GM21737 (cell line): ENCODE data around the gene RPA3.
A peak's percentile ranks its signal among the peaks of the same experiment; 100 is the strongest.

Experiments
- ATAC-seq: cut with Tn5 transposase; IDR thresholded peaks from one replicate; pipeline ENCODE4 v1.9.1; 2021; ENCODE audit warnings: mild to moderate bottlenecking, moderate library complexity; ENCODE audit not compliant: unreplicated experiment

The RPA3 gene

DNA sequence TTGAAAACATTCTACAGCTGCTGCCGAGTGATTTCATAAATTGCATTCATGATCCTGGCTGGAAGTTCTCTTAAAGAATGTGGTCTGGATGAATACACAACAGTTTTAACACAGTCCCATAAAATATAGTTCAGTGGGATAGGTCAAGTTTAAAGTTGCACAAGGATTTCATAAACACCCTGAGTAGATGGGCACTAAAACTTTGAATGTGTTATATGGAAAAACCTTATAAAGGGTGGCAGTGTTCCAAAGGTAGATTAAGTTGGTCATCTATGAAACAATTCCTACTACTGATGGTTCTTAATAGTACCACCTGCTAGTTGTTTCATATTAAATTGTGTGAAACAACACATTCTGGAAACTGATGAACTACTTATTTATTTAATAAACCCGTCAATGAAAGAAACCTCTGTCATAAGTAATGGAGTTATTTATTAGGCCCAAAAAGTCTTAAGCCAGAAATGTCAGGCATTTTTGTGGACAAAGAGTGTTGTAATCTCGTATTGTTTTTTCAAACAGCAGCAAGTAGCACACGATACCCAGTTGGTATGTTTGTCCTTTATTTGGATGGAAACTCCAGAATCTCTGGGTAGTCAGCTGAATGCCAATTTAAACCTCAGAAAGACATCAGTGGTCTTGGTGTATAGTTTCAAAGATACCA is 14.3 kb upstream of the RPA3 start:
- no peak for ATAC-seq

DNA sequence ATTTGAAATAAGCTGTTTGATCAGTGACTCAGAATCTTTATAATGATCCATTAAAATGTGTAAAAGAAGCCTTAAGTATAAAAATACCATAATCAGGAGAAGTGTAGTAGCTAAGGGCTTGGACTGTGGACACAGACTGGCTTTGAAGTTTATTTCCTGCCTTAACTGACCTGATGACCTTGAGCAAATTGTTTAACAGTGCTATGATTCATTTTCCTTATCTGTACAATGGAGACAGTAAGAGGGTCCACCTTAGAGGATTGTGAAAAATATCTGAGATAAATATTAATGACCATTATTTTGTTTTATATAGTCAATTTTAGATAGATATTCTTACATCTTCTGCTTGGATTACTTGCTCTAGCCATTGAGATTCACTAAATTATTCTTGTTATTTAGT is 13.3 kb upstream of the RPA3 start:
- ATAC-seq = no peak

DNA sequence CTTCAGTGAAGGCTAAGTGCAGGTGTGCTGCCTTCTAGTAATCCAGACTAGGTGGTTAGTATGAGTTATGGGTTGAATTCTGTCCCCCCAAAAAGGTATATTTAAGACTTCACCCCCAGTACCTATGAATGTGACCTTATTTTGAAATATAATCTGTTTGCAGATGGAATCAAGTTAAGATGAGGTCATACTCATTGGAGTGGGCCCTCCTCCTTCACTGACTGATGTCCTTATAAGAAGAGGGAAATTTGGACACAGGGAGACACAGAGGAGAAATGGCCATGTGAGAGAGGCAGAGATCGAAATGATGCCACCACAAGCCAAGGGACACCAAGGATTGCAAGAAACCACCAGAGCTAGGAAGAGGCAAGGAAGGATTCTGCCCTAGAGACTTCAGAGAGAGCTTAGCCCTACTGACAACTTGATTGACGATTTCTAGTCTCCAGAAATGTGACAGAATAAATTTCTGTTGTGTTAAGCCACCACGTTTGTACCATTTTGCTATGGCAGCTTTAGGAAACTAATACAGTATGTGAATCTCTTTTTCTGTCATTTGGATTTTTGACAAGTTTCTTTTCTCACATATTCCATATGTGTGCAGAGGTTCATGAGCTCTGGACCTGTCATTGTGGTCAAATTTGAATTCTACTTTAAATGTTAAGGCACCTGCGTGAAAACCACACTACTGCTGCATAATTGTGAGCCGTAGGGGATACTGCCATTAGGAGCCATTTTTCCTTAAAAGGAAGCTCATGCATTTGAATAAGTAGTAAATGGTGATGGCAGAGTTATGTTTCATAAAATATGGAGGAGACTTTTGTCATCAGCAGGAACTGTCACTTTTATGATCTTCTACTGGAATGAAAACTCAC is 2.6 kb upstream of the RPA3 start:
- ATAC-seq = no peak

DNA sequence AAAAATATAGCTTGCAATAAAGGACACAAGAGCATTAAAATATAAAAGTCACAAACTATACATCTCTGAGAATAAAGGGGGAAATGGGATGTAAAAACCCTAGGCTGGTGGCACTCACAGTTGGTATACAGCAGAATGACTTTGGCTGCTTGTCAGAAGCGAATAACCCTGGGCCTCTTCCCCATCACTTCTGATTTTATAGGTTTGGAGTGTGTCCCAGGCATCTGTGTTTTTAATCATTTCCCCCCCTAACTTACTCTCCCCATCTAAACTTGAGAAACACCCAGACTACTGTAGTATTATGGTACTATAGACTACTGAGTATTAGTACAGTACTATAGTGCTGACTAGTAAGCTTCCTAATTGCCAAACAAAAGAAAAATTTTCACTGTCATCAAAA is 1.8 kb upstream of the RPA3 start:
- ATAC-seq = no peak

DNA sequence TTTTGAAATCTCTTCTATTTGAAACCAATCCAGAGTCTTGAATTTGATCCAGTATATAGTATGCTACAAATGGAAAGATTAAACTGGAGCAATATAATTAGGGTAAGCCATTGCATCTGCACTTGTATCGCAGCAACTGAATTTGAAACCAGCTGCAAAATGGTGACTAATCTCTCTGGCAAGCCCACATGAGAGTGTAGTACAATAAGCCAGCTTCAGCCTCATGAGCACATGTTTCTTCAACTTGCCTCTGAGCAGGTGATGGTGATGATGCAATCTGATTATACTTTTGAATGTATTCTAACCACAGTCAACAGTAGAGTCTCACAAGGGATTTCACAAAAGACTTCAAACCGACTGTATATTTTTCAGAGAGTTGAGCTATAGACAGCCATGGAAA is 829 bp upstream of the RPA3 start:
- ATAC-seq = peak; percentile 93

DNA sequence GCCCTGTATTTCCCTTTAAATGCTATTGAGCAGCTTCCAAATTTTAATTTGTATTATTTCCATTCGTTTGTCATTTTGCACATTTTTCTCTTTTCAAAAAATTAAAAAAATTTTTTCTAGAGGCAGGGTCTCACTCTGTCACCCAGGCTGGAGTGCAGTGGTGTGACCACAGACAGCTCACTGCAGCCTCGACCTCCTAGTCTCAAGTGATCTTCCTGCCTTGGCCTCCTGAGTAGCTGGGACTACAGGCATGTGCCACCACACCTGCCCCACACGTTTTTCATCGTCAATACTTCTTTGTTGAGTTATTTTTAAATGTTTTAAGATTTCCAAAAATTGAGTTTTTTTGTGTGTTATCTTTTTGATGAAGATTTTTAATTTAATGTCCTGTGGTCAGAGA is 4.7 kb downstream of the RPA3 start:
- ATAC-seq = no peak

DNA sequence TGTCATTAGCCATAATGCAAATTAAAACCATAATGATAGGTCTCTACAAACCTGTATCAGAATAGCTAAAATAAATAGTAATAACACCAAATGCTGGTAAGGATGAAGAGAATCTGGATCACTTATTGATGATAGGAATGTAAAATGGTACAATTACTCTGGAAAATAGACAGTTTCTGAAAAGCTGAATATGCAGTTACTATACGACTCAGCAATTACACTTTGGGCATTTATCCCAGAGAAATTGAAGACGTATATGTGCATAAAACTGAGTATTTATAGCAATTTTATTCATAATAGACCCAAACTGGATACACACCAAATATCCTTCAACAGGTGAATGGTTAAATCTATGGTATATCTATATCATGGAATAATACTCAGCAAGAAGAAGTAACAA is 7.9 kb downstream of the RPA3 start:
- no peak for ATAC-seq

DNA sequence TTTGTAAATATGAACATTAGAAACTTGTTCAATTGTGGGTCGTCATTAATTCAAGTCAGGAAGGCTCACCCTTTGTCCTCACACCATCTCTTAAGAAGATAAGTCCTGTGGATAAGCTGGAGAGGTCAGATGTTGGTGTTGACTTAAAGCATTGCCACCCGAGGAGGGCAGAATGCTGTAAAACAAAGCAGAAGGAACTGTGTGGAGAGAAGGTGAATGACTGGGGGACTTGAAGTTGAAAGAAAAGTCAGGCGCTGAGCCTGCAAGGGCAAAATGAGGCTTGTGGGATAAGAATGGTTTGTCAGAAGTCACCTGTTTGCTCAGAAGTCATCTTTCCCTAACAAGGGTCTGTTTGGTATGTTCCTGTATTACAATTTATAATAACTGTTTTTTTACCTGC is 9.1 kb downstream of the RPA3 start:
- no peak for ATAC-seq

DNA sequence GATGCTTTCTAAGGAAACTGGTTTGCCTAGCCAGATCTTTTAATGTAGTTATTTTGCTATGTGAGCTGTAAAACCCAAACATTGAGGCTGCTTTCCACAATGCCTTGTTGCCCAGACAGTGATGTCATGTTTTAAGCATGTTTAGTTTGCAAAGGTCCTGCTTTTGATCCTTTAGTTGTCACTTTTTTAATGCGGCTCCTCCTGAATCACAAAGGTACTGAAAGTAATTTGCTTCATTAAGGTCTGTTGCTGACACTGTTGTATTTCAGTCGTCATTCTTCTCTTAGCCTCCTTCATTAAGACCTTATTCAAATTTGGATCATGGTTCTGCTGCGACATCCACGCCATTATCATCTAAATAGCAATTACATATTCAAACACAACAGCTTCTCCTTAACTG is 10.6 kb downstream of the RPA3 start:
- no peak for ATAC-seq

DNA sequence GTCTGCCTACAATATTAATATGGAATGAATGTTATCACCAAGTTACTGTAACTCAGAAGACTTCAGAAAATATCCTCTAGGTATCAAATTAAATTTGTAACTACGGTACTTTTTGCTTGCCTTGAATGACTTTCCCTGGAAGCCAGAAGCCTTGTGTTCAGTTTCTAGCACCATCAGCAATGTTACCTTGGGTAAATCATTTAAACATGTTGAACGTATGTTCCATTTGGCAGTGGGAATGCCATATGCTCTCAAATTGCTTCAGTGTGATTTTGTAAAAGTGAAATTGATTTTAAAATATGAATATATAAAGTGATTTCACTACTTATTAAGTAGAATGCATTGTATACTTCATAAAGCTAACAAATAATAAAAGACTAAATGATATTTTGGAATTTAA is 11.2 kb downstream of the RPA3 start:
- ATAC-seq = no peak

DNA sequence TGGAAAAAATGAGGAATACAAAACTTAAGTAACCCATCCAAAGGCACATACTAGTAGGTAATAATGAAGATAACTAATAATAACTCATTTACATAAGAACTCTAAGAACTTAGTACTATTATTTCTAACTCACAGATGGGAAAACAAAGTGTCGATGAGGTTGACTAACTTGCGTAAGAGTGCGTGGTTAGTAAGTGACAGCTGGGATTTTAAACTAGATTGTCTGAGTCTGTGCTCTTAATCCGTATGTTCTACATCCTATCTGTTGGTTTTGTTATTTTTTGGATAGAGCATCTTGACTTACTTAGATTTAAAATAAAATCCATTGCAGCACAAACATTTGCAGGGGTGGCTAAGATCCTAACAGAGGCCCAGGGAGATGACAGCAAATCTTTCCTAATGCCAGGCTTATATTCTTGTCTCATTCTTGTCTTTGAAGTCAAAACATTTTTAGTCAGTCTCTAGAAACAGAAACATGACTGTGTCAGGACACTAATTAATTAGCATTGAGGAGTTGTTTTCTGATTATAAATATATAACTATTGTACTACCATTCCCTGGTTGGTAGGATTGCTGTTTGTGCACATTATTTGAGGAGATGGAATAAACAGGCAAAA is 11.7 kb downstream of the RPA3 start:
- ATAC-seq = no peak

DNA sequence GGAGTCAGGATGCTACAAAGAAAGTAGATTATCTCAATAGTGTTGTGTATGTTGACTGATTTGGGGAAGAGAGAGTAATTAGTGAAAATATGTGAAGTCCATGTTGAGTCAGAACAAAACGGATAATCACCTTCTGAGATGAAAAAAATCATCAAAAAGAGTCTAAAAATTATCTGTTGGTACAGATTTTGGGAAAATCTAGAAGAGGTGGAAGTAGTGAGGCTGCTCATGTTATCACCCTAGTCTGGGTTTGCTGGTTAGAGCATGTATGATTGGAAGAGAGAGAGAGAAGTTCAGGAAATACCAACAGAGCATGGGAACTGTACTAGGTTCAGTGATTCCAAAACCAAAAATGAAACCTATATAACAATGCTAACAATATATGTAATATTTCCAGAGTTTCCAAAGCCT is 12.3 kb downstream of the RPA3 start:
- ATAC-seq = peak; percentile 65

DNA sequence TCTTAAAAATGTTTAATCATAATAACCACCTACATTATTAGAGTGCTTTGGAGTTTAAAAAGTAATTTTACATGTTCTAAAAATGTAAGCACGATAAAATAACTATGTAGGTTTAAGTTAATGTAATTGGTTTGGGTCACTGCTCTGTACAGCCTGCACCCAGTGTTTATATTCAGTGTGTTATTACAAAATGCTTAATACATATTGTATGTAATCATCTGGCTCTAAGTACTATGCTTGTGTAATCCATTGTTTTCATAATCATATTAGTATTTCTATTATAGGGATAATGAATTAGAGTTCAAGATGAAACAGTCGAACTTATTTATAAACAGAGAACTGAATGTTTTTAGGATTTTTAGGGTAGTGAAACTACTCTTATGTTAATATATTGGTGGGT is 13.1 kb downstream of the RPA3 start:
- ATAC-seq = no peak

DNA sequence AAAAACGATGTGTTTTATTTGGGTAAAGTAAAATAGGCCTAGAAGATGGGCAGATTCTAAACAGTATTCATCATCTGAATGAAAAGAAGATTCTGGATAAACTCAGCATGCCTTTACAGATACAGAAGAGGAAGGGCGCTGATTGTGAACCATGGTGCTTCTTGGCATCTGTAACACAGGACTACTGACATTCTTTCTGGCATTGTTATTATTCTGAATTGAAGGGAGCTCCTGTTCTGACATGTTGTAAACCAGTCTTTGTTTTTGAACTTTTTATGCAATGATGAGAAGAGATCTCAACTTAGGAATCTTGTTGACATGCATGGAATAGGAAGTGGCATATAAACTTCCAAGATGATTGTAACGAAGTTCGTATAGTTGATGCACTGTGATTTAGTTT is 13.5 kb downstream of the RPA3 start:
- ATAC-seq = no peak

DNA sequence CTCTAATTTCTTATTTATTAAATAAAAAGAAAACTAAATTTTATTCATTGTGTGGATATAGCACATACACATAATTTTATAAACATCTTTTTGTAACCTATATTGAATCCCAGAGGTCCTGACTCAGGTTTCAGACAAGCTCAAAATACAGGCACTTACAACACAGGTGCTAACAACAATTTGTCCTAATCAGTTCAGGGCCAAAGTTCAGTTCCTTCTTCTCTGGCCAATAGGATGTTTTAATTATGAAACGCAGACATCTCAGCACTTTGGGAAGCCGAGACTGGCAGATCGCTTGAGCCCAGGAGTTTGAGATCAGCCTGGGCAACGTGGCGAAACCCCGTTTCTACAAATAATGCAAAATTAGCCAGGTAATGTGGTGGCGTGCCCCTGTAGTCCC is 15.0 kb downstream of the RPA3 start:
- no peak for ATAC-seq

DNA sequence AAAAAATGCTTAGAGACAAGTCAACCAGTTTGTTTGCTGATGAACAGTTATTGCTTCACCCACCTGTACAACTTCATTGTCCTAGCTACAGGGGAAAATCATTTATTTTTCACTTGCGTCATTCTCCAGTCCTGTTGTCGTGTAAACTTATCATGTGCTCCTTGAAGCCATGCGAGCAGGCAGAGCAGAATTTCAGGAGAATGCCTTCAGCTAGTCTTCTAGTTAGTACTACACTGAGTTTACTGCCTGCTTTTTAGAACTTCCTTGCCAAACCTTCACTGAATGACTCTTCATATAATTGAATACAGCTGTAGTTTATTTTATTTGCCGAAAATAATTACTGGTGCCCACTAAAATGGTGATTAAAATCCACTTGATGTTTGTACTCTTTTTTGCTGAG is 15.6 kb downstream of the RPA3 start:
- ATAC-seq = no peak

DNA sequence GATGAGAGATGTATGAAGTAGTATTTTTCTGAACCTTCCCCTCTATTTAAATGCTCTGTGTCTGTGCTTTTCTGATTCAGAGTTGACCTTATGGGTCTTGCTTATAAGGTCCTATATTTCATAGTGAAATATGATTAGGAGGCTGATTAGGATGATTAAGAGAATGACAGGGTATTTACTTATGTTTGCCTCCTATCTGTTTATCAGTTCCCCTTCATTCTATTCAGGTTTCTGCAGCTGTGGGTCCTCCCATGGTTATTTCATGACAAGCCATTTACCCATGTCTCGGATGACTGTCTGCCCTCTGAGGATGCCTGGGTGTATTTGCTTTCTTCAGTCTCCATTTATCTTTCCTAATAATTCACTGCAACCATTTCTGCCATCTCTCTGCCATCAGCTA is 16.9 kb downstream of the RPA3 start:
- no peak for ATAC-seq

DNA sequence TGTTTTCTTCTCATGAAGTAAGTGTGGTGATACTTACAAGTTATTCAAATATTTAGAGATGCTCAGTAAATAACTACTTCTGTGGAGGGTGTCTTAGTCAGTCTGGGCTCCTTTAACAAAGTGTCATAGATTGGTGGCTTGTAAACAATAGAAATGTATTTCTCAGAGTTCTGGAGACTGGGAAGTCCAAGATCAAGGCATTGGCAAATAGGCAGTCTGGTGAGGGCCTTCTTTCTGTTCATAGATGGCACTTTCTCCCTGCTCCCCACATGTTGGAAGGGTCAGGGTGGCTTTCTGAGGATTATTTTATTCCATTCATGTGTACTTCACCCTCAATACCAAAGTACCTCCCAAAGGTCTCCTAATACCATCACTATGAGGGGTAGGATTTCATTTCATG is 18.4 kb downstream of the RPA3 start:
- ATAC-seq = no peak

DNA sequence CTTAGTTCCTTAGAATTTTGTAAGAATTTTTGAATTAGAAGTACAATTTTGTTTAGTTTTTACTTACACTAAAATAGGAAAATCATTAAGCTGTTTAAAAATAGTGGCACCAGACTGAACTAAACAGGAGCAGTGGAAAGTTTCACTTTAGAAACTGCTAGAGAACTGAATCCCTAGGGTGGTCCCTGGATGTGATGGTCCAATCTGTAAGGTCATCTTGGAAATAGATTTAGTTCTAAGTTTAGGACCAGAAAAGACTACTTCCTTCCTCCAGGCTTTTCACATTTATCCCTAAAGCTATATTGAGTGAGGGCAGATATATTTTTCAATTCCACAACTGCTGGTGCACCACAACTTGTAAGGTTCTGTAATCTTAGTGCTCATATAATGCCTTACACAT is 19.0 kb downstream of the RPA3 start:
- no peak for ATAC-seq

DNA sequence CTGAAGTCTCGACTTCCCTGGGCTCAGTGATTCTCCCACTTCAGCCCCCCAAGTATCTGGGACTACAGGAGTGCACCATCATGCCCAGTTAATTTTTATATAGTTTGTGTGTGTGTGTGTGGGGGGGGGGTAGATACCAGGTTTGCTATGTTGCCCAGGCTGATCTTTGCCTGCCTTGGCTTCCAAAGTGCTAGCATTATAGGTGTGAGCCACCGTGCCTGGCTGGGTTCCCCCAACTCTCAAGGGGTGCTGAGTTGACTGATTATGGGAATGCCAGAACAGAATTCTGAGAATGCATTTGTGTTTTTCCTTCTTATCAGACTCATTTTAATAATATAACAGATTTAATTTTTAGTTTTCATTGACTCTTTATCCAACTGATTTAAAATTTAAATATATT is 19.5 kb downstream of the RPA3 start:
- no peak for ATAC-seq

DNA sequence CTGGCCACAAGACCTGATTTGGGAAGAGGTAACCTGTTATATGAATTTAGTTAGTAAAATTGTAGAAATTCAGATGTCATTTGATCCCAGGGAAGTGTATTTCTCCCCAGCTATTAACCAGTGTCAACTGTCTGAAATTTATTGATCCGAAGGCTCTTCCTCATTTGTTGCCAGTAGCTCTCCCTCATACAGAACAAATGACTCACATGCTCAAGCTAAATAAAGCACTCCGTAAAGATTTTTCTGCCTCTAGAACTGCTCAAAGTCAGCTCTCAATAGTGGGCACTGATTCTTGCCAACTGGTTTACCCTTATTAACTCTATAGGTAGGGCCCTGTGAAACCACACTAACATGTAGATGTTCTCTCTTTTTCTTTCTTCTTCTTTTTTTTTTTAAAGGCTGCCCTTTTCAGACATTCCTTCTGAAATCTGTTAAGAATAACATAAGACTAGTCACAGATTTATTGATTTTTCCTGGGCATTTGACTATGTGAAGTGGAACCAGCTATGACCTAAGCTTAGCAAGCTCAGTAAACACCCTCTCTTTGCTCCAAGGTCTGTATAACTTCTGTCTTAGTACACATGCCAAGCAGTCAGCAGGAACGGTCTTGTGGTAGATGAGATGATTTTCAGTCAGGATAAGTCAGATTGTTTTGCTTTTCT is 21.8 kb downstream of the RPA3 start:
- no peak for ATAC-seq
